Vagina (tissue), 2 donors: ENCODE measurements around the gene BLCAP.
"Not testable (repeated sequence)": the region's sequence is repeated elsewhere in the genome, so short reads cannot be mapped to it uniquely, and the experiment has no call there.

Source experiments
- CTCF ChIP-seq, 3 experiments: fragments of 450-650 bp in 2 of 3; fragments of 200-600 bp in 1 of 3; sonication (generic) in 1 of 3; IDR thresholded peaks; one replicate each; pipeline ENCODE4 v1.5.1; 2017 to 2019; ENCODE audit warnings: antibody characterized with exemption in 3 of 3, mild to moderate bottlenecking in 2 of 3, moderate library complexity in 2 of 3
- POLR2A ChIP-seq, 2 donors: fragments of 450-650 bp; IDR thresholded peaks; one replicate each; pipeline ENCODE4 v1.6.1; 2017; ENCODE audit warnings: antibody characterized with exemption in 2 of 2, mild to moderate bottlenecking in 2 of 2, moderate library complexity in 2 of 2

DNA sequence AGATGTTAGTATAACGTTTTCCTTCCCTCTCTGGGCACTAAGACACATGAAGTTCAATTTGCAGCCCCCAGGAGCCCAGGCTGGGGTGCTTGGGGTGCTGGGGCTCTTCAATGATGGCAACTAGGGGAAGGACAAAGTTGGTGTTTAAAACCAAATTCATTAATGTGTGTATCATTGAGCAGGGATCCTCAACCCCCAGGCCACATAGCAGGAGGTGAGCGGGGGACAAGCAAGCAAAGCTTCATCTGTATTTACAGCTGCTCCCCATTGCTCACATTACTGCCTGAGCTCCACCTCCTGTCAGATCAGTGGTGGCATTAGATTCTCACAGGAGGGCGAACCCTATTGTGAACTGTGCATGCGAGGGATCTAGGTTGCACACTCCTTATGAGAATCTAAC is 49.8 kb upstream of the BLCAP start:
- not testable (repeated sequence) for TF ChIP-seq CTCF, POLR2A (IDR thresholded peaks at IDR 0.05)
